Uterus (tissue), 4 donors: ENCODE results near the gene RNPC3. TPM values are rescaled to one million over a fixed set of nuclear protein-coding genes. Genes with fewer than 3 reads are reported as not detected.
A peak's percentile ranks its signal among the peaks of the same experiment; 100 is the strongest.

Experiments used
- DNase-seq, 2 donors: peaks; one replicate each; pipeline ENCODE4 v3.0.0-alpha.2; 2019 to 2020
- H3K27ac ChIP-seq, 2 donors: fragments of 200-600 bp; sonication (generic); 1 replicate in 1 of 2; 2 replicates in 1 of 2; pipeline ENCODE4 v1.5.1; 2016 to 2018
- H3K27me3 ChIP-seq, 2 donors: fragments of 200-600 bp; sonication (generic); one replicate each; pipeline ENCODE4 v1.5.1; 2018 to 2019; ENCODE audit warnings: control low read depth in 1 of 2
- H3K36me3 ChIP-seq, 2 donors: fragments of 200-600 bp; sonication (generic); one replicate each; pipeline ENCODE4 v1.5.1; 2019; ENCODE audit warnings: control low read depth in 1 of 2
- H3K4me1 ChIP-seq, 2 donors: fragments of 200-600 bp; sonication (generic); one replicate each; pipeline ENCODE4 v1.5.1; 2018 to 2019; ENCODE audit warnings: control low read depth in 1 of 2
- H3K4me3 ChIP-seq, 2 donors: fragments of 200-600 bp; sonication (generic); 1 replicate in 1 of 2; 2 replicates in 1 of 2; pipeline ENCODE4 v1.5.1; 2018 to 2019; ENCODE audit warnings: mild to moderate bottlenecking in 1 of 2
- H3K9me3 ChIP-seq, 2 donors: fragments of 200-600 bp; sonication (generic); one replicate each; pipeline ENCODE4 v1.5.1; 2019; ENCODE audit warnings: control low read depth in 1 of 2
- POLR2A ChIP-seq, 2 donors: fragments of 450-650 bp; IDR thresholded peaks; one replicate each; pipeline ENCODE4 v1.6.1; 2016; ENCODE audit warnings: antibody characterized with exemption in 2 of 2, mild to moderate bottlenecking in 1 of 2, moderate library complexity in 1 of 2
- intact Hi-C: fragments of 100-400 bp; cut with DNase I; formaldehyde crosslinking; loops from one replicate; pipeline ENCODE4 v1.15.1; 2023; ENCODE audit warnings: low total_unique reads
- total RNA-seq, 4 donors: library from RNA; depleted of rRNA in 3 of 4; stranded (reverse); fragments of >200 nt in 3 of 4; gene quantifications; one replicate each; pipeline versions ENCODE4 v1.1.0 to v1.2.4, GENCODE V29; 2014 to 2023
- TF ChIP-seq, protein P1 (sequence below), 4 experiments: fragments of 200-600 bp in 2 of 4; fragments of 450-650 bp in 2 of 4; sonication (generic) in 2 of 4; IDR thresholded peaks; one replicate each; pipeline ENCODE4 v1.5.1; 2016 to 2019; ENCODE audit warnings: antibody characterized with exemption in 4 of 4, mild to moderate bottlenecking in 2 of 4, moderate library complexity in 1 of 4
- donor health status: DM: yes; HTN: yes; CAD: no.

RNPC3 gene
- total RNA-seq, 4 donors from 2014 or later = 17.6 to 49.1 (median 23.0) TPM

DNA sequence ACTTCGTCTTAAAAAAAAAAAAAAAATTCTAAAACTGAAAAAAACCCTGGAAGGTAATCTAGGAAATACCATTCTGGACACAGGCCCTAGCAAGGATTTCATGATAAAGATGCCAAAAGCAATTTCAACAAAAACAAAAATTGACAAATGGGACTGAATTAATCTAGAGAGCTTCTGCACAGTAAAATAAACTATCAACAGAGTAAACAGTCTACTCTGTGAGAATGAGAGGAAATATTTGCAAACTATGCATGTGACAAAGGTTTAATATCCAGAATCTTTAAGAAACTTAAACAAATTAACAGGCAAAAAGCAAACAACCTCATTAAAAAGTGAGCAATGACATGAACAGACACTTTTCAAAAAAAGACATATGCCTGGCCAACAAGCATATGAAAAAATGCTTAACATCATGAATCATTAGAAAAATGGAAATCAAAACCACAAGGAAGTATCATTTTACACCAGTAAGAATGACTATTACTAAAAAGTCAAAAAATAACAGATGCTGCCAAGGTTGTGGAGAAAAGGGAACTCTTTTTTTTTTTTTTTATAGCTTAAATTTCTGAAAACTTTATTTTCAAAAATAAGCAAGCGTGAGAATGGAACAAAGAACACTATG lies 29.4 kb upstream of the RNPC3 start:
- intact Hi-C loops = no loop called here
- Histone ChIP-seq H3K9me3 (no peaks in the 10 kb centered on the region), H3K27me3 (no peaks in the 10 kb centered on the region), H3K4me1 (no peaks in the 10 kb centered on the region), H3K36me3 (no peaks in the 10 kb centered on the region), H3K4me3 (no peak overlapping the region), H3K27ac (no peak overlapping the region)
- DNase-seq = no peak
- TF ChIP-seq, protein P1, sequence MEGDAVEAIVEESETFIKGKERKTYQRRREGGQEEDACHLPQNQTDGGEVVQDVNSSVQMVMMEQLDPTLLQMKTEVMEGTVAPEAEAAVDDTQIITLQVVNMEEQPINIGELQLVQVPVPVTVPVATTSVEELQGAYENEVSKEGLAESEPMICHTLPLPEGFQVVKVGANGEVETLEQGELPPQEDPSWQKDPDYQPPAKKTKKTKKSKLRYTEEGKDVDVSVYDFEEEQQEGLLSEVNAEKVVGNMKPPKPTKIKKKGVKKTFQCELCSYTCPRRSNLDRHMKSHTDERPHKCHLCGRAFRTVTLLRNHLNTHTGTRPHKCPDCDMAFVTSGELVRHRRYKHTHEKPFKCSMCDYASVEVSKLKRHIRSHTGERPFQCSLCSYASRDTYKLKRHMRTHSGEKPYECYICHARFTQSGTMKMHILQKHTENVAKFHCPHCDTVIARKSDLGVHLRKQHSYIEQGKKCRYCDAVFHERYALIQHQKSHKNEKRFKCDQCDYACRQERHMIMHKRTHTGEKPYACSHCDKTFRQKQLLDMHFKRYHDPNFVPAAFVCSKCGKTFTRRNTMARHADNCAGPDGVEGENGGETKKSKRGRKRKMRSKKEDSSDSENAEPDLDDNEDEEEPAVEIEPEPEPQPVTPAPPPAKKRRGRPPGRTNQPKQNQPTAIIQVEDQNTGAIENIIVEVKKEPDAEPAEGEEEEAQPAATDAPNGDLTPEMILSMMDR (IDR thresholded peaks at IDR 0.05) = no peak
- no peak for TF ChIP-seq POLR2A (IDR thresholded peaks at IDR 0.05)

DNA sequence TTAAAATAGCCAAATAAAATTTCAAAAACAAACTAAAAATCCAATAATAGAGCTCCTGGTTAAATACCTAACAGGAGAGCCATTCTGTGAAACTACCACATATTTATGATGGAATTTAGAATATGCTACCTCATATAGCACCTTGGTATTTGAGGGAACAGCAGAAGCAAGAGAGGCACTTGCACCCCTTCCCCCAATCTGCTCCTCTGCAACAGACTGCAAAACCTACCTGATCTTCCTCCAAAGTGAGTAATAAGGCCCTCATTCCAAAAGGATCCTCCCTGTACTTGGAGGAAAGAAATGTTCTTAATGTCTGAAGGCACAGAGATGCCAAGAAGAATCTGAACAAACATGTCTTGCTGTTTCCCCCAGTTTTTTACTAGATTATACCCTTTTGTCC lies 28.1 kb upstream of the RNPC3 start:
- TF ChIP-seq POLR2A (IDR thresholded peaks at IDR 0.05) = no peak
- TF ChIP-seq, protein P1 (IDR thresholded peaks at IDR 0.05) = no peak
- Histone ChIP-seq H3K9me3 (no peaks in the 10 kb centered on the region), H3K4me3 (no peak overlapping the region), H3K4me1 (no peaks in the 10 kb centered on the region), H3K36me3 (no peaks in the 10 kb centered on the region), H3K27ac (no peak overlapping the region), H3K27me3 (no peaks in the 10 kb centered on the region)
- intact Hi-C loops = no loop called here
- DNase-seq = no peak

DNA sequence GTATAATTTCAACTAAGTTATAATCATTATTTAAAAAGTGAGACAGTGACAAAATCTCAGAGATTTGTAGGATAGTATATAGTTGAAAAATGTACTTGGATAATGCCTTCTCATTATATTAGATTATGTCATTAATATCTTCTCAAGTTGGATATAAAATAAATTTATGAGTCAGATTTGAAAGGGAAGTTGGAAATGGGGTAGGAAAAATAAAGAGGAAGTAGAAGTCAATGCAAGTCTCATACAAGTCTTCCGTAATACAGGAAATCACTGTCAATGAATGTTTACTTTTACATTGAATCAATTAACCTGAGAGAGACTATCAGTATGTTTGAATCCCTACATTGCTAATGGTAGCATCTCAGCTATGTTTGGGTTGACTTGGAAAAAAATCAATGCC lies 16.2 kb upstream of the RNPC3 start:
- Histone ChIP-seq H3K9me3 (no peaks in the 10 kb centered on the region), H3K4me1 (no peaks in the 10 kb centered on the region), H3K27me3 (no peaks in the 10 kb centered on the region), H3K36me3 (no peaks in the 10 kb centered on the region), H3K4me3 (no peak overlapping the region), H3K27ac (no peak overlapping the region)
- intact Hi-C loops = no loop called here
- no peak for TF ChIP-seq POLR2A (IDR thresholded peaks at IDR 0.05)
- TF ChIP-seq, protein P1 (IDR thresholded peaks at IDR 0.05) = no peak
- DNase-seq = no peak

DNA sequence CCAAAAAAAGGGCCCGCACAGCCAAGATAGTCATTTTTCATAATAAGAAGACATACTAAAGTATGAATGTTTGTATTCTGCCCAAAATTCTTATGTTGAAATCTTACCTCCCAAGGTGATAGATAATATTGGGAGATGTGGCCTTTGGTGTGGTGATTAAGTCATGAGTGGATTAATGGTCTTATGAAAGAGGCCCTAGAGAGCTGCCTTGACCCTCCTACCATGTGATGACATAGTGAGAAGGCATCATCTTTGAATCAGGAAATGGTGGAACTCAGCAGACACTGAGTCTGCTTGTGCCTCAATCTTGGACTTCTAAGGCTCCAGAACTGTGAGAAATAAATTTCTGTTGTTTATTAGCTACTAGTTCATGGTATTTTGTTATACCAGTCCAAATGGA lies 11.8 kb upstream of the RNPC3 start:
- intact Hi-C loops = no loop called here
- TF ChIP-seq, protein P1 (IDR thresholded peaks at IDR 0.05) = no peak
- TF ChIP-seq POLR2A (IDR thresholded peaks at IDR 0.05) = no peak

DNA sequence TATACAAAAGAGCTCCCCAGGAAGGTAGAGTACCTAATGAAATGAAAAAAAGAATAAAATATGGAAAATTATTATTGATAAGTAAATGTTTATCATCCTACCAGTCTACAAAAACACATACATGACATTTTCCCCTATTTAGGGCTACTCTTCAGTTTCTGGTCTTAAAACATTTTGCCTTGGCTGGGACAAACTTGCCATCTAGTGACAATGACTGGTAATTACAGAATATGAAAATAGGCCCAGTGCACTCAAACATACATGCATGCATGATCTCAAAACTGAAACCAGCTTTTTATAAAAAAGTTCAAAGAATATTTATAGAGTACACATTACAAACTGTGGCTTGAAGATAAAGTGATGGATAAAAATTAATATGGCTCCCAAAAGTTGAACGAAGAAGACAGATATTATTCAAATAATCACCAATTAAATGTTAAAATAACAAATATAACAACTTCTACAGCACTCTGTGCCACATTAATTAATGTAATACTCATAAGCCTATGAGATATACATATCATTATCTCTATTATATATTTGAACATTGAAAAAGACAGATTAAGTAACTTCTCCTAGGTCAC lies 10.5 kb upstream of the RNPC3 start:
- intact Hi-C loops = no loop called here
- TF ChIP-seq POLR2A (IDR thresholded peaks at IDR 0.05) = no peak
- TF ChIP-seq, protein P1 (IDR thresholded peaks at IDR 0.05) = peak; percentile 55 to 71 (median 64)
- no peak for DNase-seq
- H3K4me3 ChIP-seq = no peak overlapping the region
- H3K4me1 ChIP-seq = peaks cover 0 to 8% of the 10 kb centered on the region in 2 donors
- no peaks in the 10 kb centered on the region for H3K27me3 ChIP-seq
- H3K27ac ChIP-seq = no peak overlapping the region
- H3K36me3 ChIP-seq = no peaks in the 10 kb centered on the region
- H3K9me3 ChIP-seq = no peaks in the 10 kb centered on the region

More for the DNA sequence above, 11.8 kb upstream of the RNPC3 start:
- Histone ChIP-seq H3K4me3 (no peak overlapping the region), H3K27ac (no peak overlapping the region), H3K4me1 (peaks cover 0 to 8% of the 10 kb centered on the region in 2 donors), H3K27me3 (no peaks in the 10 kb centered on the region), H3K9me3 (no peaks in the 10 kb centered on the region), H3K36me3 (no peaks in the 10 kb centered on the region)
- no peak for DNase-seq
